Bladder microvascular endothelial cell (primary cell): ENCODE data around the gene MIOX. TPM values are rescaled to one million over a fixed set of nuclear protein-coding genes. Genes with fewer than 3 reads are reported as not detected.

Experiments
- total RNA-seq: library from RNA; depleted of rRNA; stranded (reverse); fragments of >200 nt; gene quantifications from 2 replicates; pipeline ENCODE4 v1.2.3, GENCODE V29; 2014

MIOX gene
- not detected in 2 replicates for total RNA-seq

DNA sequence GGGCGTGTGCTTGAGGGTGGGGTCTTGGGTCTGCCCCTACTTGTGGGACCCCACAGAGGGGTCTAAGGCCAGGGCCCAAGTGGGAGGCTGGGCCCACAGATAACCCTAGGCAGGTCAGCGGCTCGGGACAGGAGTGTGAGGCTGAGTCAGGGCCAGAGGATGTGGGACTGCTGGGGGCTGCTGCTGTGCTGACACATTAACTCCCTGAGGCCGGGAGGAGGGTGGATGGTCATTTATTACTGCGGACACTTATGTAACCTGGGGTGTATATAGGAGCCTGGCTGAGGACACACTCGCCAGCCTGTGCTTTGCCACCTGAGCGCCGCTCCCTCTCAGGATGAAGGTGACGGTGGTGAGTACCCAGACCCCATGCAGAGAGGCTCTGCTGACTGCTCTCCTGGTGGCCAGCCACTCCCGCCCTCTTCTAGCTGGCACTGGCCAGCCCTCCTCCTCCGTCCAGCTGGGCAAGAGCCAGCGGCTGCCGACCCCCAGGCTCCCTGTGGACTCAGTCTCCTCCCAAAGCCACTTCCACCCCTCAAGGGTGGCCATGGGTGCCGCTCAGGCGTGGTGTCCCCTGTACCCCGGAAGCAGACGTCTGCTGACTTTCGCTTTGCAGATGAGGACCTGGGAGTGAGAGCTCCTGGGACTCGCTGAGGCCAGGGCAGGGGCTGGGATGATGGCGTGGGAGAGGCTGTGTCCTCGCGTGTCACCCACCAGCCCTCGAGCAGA is at the start of gene MIOX:
TSS of gene MIOX (plus strand) at position 299 of the 729 bp plus-strand sequence. CDS start at position 338, 39 bp downstream.

DNA sequence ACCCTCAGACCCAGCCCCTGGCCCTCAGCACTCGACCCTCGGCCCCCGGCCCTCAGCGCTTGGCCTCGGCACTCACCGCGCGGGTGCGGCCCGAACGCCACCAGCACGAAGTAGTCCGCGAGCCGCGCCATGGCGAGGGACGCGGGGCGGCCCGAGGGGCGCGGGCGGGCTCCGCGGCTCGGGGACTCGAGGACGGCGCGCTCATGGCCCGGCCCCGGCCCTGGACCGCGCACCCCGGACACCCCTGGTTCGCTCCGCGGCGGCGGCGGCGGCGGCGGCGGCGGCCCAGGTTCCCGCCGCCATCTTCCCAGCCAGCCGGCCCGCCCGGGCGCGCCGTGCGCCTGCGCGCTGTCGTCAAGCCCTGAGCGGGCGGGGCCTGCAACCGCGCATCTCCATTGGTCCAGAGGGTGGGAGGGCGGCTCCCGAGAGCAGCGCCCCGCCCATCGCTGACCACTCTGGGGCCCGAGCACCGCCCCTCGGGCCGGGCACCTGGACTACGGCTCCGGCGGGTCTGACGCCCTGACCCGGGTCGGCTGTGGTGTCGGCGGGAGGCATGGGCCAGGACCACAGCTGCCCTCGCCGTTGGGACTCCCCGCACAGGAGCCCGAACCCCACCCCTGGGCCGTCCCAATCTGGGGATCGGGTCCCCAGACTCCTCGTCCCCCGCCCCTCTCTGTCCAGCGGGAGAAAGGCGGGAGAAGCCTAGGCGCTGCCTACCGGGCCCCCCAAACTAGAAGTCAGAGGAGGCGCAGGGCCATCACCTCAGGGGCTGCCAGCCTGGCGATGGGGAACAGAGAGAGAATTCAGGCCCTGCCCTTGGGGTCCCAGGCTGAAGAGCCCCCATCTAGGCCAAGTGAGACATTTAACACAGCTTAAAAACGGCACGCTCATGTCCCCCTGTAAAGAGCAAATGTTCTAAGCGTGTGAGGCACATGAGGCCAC is 11.7 kb upstream of the MIOX start, which contains the start of gene SBF1:
TSS of gene SBF1 (minus strand) at position 326 of the 942 bp plus-strand sequence. CDS start at position 131, 195 bp downstream.

GRCh38 chr22:50481440-50482106 is 5.1 kb upstream of the MIOX start, which contains the start of gene ADM2:
Gene ADM2 (plus strand): TSS chr22:50481543. CDS start chr22:50481848, 305 bp downstream.

DNA sequence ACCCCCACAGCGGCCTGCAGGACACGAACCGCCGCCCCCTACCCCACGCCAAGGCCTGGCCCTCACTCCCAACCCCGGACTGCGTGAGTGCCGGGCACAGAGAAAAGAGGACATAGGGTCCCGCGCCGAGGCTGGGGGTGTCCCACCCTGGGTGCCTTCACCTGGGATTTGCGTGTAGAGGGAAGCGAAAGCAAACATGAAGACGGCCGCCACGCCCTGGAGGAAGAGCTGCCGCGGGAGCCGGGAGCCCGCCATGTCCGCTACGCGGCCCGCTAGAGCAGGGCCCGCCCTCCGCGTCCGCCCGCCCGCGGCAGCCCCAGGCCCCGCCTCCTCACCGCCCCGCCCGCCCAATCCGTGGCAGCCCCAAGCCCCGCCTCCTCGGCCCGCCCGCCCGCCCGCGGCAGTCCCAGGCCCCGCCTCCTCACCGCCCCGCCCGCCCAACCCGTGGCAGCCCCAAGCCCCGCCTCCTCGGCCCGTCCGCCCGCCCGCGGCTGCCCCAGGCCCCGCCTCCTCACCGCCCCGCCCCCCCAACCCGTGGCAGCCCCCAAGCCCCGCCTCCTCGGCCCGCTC is 20.8 kb downstream of the MIOX start, which contains the start of gene LMF2:
TSS of gene LMF2 (minus strand) at position 282 of the 570 bp plus-strand sequence. CDS start at position 255, 27 bp downstream.

GRCh38 chr22:50507991-50508884 is 21.6 kb downstream of the MIOX start, which contains the start of gene NCAPH2:
Gene NCAPH2 (plus strand): TSS chr22:50508224. CDS start chr22:50508338, 114 bp downstream.

DNA sequence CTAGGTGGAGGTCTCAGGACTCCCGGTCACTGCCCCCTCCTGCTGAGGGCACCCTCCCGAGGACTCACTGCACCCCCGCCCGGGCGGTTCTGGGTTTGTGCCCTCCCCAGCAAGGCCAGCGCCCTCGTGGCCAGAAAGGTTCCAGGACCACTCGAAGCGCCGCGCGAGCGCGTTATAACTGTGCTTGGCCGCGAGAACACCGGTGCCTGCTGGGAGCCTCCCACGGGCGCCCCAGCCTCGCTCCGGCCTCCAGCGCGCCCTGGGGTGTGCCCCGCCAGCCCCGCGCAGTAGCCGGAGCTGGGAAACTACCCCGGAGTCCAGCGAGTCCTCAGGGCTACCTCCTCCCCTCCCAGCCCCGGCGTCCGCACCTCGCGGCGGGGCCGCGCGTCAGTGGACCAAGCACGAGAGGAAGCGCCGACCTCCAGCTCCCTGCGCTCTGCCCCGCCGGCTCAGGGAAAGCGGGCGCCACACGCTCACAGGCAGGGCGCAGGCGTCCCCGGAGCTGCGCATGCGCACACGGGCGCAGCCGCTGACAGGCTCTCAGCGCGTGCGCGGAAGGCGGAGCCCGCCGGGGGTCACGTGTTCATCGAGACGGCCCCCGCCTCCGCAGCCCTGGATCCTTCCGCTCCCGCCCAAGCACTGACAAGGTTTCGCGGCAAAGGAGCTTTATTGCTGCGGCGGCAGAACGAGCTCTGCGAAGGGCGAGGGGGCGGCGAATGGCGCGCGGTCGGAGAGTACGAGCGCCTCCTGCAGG is 38.6 kb downstream of the MIOX start, which contains the start of gene SCO2:
TSS of gene SCO2 (minus strand) at position 495 of the 754 bp plus-strand sequence. CDS start 1,187 bp downstream, outside the sequence.

GRCh38 chr22:50529897-50530579 is 43.4 kb downstream of the MIOX start, which contains the start of gene TYMP:
Gene TYMP (minus strand): TSS chr22:50530012. CDS start chr22:50529709, 303 bp downstream.

Other genes starting within 250 kb of the MIOX start
- 16.4 and 36.6 TPM in 2 replicates for gene TUBGCP6, start 241.8 kb upstream of the MIOX start, total RNA-seq
- gene HDAC10, start 235.6 kb upstream of the MIOX start, total RNA-seq = 15.1 and 33.9 TPM in 2 replicates
- 61.7 and 93.9 TPM in 2 replicates for gene MAPK12, start 225.2 kb upstream of the MIOX start, total RNA-seq
- gene MAPK11, start 216.5 kb upstream of the MIOX start, total RNA-seq = 27.4 and 31.8 TPM in 2 replicates
- gene PLXNB2, start 179.2 kb upstream of the MIOX start, total RNA-seq = 63.8 and 185 TPM in 2 replicates
- 2.0 and 2.3 TPM in 2 replicates for gene DENND6B, start 159.8 kb upstream of the MIOX start, total RNA-seq
- gene PPP6R2, start 143.5 kb upstream of the MIOX start, total RNA-seq = 47.9 and 75.4 TPM in 2 replicates
- 33.2 and 63.9 TPM in 2 replicates for gene SBF1, start 11.8 kb upstream of the MIOX start, total RNA-seq
- 0.16 and 3.2 TPM in 2 replicates for gene ADM2, start 5.3 kb upstream of the MIOX start, total RNA-seq
- gene LMF2, start 20.8 kb downstream of the MIOX start, total RNA-seq = 24.3 and 34.7 TPM in 2 replicates
- gene NCAPH2, start 21.4 kb downstream of the MIOX start, total RNA-seq = 26.9 and 30.9 TPM in 2 replicates
- gene SCO2, start 38.7 kb downstream of the MIOX start, total RNA-seq = 1.8 and 5.8 TPM in 2 replicates
- gene TYMP, start 43.2 kb downstream of the MIOX start, total RNA-seq = 28.2 and 35.5 TPM in 2 replicates
- not detected in 2 replicates for gene KLHDC7B, start 59.0 kb downstream of the MIOX start, total RNA-seq
- not detected in 2 replicates for gene SYCE3, start 76.1 kb downstream of the MIOX start, total RNA-seq
- gene CPT1B, start 91.6 kb downstream of the MIOX start, total RNA-seq = 6.8 and 20.2 TPM in 2 replicates
- 27.8 and 32.9 TPM in 2 replicates for gene CHKB, start 96.0 kb downstream of the MIOX start, total RNA-seq
- 0.32 and 0.38 TPM in 2 replicates for gene MAPK8IP2, start 113.9 kb downstream of the MIOX start, total RNA-seq
- 13.6 and 18.9 TPM in 2 replicates for gene ARSA, start 141.3 kb downstream of the MIOX start, total RNA-seq
- 21.0 and 37.3 TPM in 2 replicates for gene SHANK3, start 186.0 kb downstream of the MIOX start, total RNA-seq